Astrocyte (in vitro differentiated cells and primary cell): ENCODE measurements around the gene PRKAG3. TPM values are rescaled to one million over a fixed set of nuclear protein-coding genes. Genes with fewer than 3 reads are reported as not detected.

Source experiments
- DNase-seq: peaks from one replicate; pipeline ENCODE4 v3.0.0-alpha.2; 2010; ENCODE audit warnings: low read depth
- FAIRE-seq: peaks from 2 replicates; lab custom pipeline; 2011; peaks lifted over from hg19 to GRCh38; lab: Jason Lieb, UNC
- H2AFZ ChIP-seq: 2 replicates; pipeline ENCODE4 v1.6.0; 2012; ENCODE audit warnings: low read depth, low read length, inconsistent platforms
- H3K27ac ChIP-seq: 2 replicates; pipeline ENCODE4 v1.5.1; 2011; ENCODE audit warnings: low read depth, low read length, inconsistent platforms
- H3K27me3 ChIP-seq: 2 replicates; pipeline ENCODE4 v1.6.0; 2011; ENCODE audit warnings: low read length, inconsistent platforms; ENCODE audit not compliant: insufficient read depth
- H3K36me3 ChIP-seq: 2 replicates; pipeline ENCODE4 v1.5.1; 2011; ENCODE audit warnings: low read length, inconsistent platforms; ENCODE audit not compliant: insufficient read depth
- H3K4me1 ChIP-seq: 2 replicates; pipeline ENCODE4 v1.5.1; 2011; ENCODE audit warnings: low read length, inconsistent platforms; ENCODE audit not compliant: insufficient read depth
- H3K4me2 ChIP-seq: 2 replicates; pipeline ENCODE4 v1.6.0; 2012; ENCODE audit warnings: low read length, inconsistent platforms
- H3K4me3 ChIP-seq: 2 replicates; pipeline ENCODE4 v1.5.1; 2011; ENCODE audit warnings: low read depth, mild to moderate bottlenecking, low read length, inconsistent platforms; ENCODE audit not compliant: insufficient read depth
- H3K79me2 ChIP-seq: 2 replicates; pipeline ENCODE4 v1.6.0; 2012; ENCODE audit warnings: mild to moderate bottlenecking, low read length, inconsistent platforms; ENCODE audit not compliant: insufficient read depth
- H3K9ac ChIP-seq: 2 replicates; pipeline ENCODE4 v1.6.0; 2012; ENCODE audit warnings: mild to moderate bottlenecking, low read length, inconsistent platforms
- H3K9me3 ChIP-seq: 2 replicates; pipeline ENCODE4 v1.5.1; 2012; ENCODE audit warnings: low read depth, mild to moderate bottlenecking, low read length, inconsistent platforms; ENCODE audit not compliant: insufficient read depth
- H4K20me1 ChIP-seq: 2 replicates; pipeline ENCODE4 v1.6.0; 2012; ENCODE audit warnings: low read length, inconsistent platforms; ENCODE audit not compliant: insufficient read depth
- H3K27ac Mint-ChIP-seq: one replicate; pipeline ENCODE4 v1.8.0; 2021; ENCODE audit warnings: mild to moderate bottlenecking, mixed read lengths; ENCODE audit not compliant: unreplicated experiment
- H3K27me3 Mint-ChIP-seq: one replicate; pipeline ENCODE4 v1.8.0; 2021; ENCODE audit warnings: low read depth, mixed read lengths; ENCODE audit not compliant: unreplicated experiment
- H3K36me3 Mint-ChIP-seq: one replicate; pipeline ENCODE4 v1.8.0; 2021; ENCODE audit warnings: low read depth, mixed read lengths; ENCODE audit not compliant: unreplicated experiment
- H3K4me1 Mint-ChIP-seq: one replicate; pipeline ENCODE4 v1.8.0; 2021; ENCODE audit warnings: low read depth, mixed read lengths; ENCODE audit not compliant: unreplicated experiment
- H3K4me3 Mint-ChIP-seq: one replicate; pipeline ENCODE4 v1.8.0; 2021; ENCODE audit warnings: mild to moderate bottlenecking, moderate library complexity, mixed read lengths; ENCODE audit not compliant: unreplicated experiment
- H3K9me3 Mint-ChIP-seq: one replicate; pipeline ENCODE4 v1.8.0; 2021; ENCODE audit warnings: mild to moderate bottlenecking, mixed read lengths; ENCODE audit not compliant: unreplicated experiment
- CTCF ChIP-seq: IDR thresholded peaks from 2 replicates; pipeline ENCODE4 v1.5.1; 2011; ENCODE audit warnings: low read depth, mild to moderate bottlenecking, inconsistent platforms, low read length, moderate library complexity; ENCODE audit not compliant: insufficient read depth
- EZH2 ChIP-seq: IDR thresholded peaks from 2 replicates; pipeline ENCODE4 v1.6.1; 2012; ENCODE audit warnings: mild to moderate bottlenecking, low read length, inconsistent platforms; ENCODE audit not compliant: insufficient read depth
- total RNA-seq: library from RNA; stranded (reverse); gene quantifications from 2 replicates; pipeline ENCODE4 v1.2.1, GENCODE V29; 2021

Gene PRKAG3
- total RNA-seq, 1 donor from 2014 or later: not detected

GRCh38 chr2:218875692-218876246, 44.2 kb upstream of the PRKAG3 start:
- H3K9ac ChIP-seq: no peak overlapping the region
- H4K20me1 ChIP-seq: peaks cover 10% of the 10 kb centered on the region
- peaks cover 85% of the 10 kb centered on the region for H3K27me3 ChIP-seq
- Mint-ChIP-seq H3K36me3 (no peaks in the 10 kb centered on the region), H3K27me3 (peaks cover 68% of the 10 kb centered on the region), H3K4me3 (no peak overlapping the region), H3K4me1 (peaks cover 14% of the 10 kb centered on the region), H3K27ac (peak overlapping the region; percentile 55), H3K9me3 (peaks cover 2% of the 10 kb centered on the region)
- no peak for TF ChIP-seq EZH2
- no peak for TF ChIP-seq CTCF
- no peak overlapping the region for H3K4me3 ChIP-seq
- no peaks in the 10 kb centered on the region for H3K4me1 ChIP-seq
- DNase-seq: no peak
- no peaks in the 10 kb centered on the region for H3K36me3 ChIP-seq
- H3K79me2 ChIP-seq: no peaks in the 10 kb centered on the region
- no peak for FAIRE-seq
- no peak overlapping the region for H3K27ac ChIP-seq
- H2AFZ ChIP-seq: no peak overlapping the region
- no peaks in the 10 kb centered on the region for H3K9me3 ChIP-seq
- H3K4me2 ChIP-seq: no peak overlapping the region

- no peaks in the 10 kb centered on the region for H3K4me1 ChIP-seq
- peaks cover 4% of the 10 kb centered on the region for H3K4me1 Mint-ChIP-seq
- H2AFZ ChIP-seq: no peak overlapping the region
- no peak overlapping the region for H3K4me3 Mint-ChIP-seq
- H3K27me3 ChIP-seq: peaks cover 89% of the 10 kb centered on the region
- H3K4me2 ChIP-seq: no peak overlapping the region
- no peaks in the 10 kb centered on the region for H3K9me3 ChIP-seq
- H3K9me3 Mint-ChIP-seq: peaks cover 7% of the 10 kb centered on the region
- no peak for FAIRE-seq
- H3K27ac ChIP-seq: no peak overlapping the region
- H4K20me1 ChIP-seq: peaks cover 10% of the 10 kb centered on the region
- H3K36me3 Mint-ChIP-seq: no peaks in the 10 kb centered on the region
- no peak overlapping the region for H3K27ac Mint-ChIP-seq
- peaks cover 77% of the 10 kb centered on the region for H3K27me3 Mint-ChIP-seq
- TF ChIP-seq EZH2: peak; percentile 92
- no peak for TF ChIP-seq CTCF
- no peak for DNase-seq
- H3K36me3 ChIP-seq: no peaks in the 10 kb centered on the region
- no peak overlapping the region for H3K9ac ChIP-seq
- H3K79me2 ChIP-seq: no peaks in the 10 kb centered on the region
- H3K4me3 ChIP-seq: no peak overlapping the region
Measured at GRCh38 chr2:218873359-218874194, 42.0 kb upstream of the PRKAG3 start.
